GM12878 (cell line): Measurements from ENCODE around the gene LRCH4. TPM values are rescaled to one million over a fixed set of nuclear protein-coding genes. Genes with fewer than 3 reads are reported as not detected.

Experiments used
- ATAC-seq: fragments of 200-7000 bp; cut with Tn5 transposase; 3 replicates; pipeline ENCODE4 v1.9.1; 2020; ENCODE audit warnings: mild to moderate bottlenecking, moderate library complexity
- BruUV-seq: library from RNA; stranded (reverse); fragments of 400-500 nt; replicated peaks from 2 replicates; lab custom pipeline; 2021; lab: Mats Ljungman, UMichigan
- CTCF ChIA-PET: fragments of 300-600 bp; sonication (Branson Sonifier 250); formaldehyde crosslinking; extraction: SDS; loops from one replicate; lab custom pipeline; 2021; ENCODE audit warnings: inconsistent platforms; lab: Yijun Ruan, JAX
- POLR2A ChIA-PET: fragments of 350-600 bp; formaldehyde crosslinking; extraction: SDS; loops from one replicate; lab custom pipeline; 2021; ENCODE audit warnings: inconsistent platforms; lab: Charles Lee
- RAD21 ChIA-PET: fragments of 300-600 bp; sonication (Branson Sonifier 250); formaldehyde crosslinking; loops from one replicate; lab custom pipeline; 2023; ENCODE audit warnings: antibody characterized with exemption; ENCODE audit not compliant: unreplicated experiment; lab: Charles Lee
- SMC1A ChIA-PET: fragments of 300-600 bp; sonication (Branson Sonifier 250); formaldehyde crosslinking; loops from one replicate; lab custom pipeline; 2023; ENCODE audit not compliant: unreplicated experiment, uncharacterized antibody; lab: Charles Lee
- DNase-seq: peaks from one replicate; pipeline ENCODE4 v3.0.0-alpha.2; 2011; ENCODE audit warnings: low read depth, low spot score
- FAIRE-seq: peaks from 3 replicates; lab custom pipeline; 2011; peaks lifted over from hg19 to GRCh38; lab: Jason Lieb, UNC
- H2AFZ ChIP-seq: 2 replicates; pipeline ENCODE4 v1.6.0; 2011; ENCODE audit warnings: low read depth, low read length, control low read depth; ENCODE audit not compliant: control insufficient read depth
- H3K27ac ChIP-seq: 2 replicates; pipeline ENCODE4 v1.5.1; 2011; ENCODE audit warnings: control low read depth; ENCODE audit not compliant: control insufficient read depth, insufficient read depth
- H3K27me3 ChIP-seq, 2 experiments: replicated peaks in 1 of 2; 2 replicates each; pipeline versions ENCODE4 v1.6.0 to v1.6.1; 2011; ENCODE audit warnings: low read length in 1 of 2; ENCODE audit not compliant: control insufficient read depth in 2 of 2, insufficient read depth in 2 of 2
- H3K36me3 ChIP-seq, 2 experiments: 2 replicates each; pipeline ENCODE4 v1.5.1; 2011; ENCODE audit warnings: low read length in 1 of 2; ENCODE audit not compliant: control insufficient read depth in 2 of 2, insufficient read depth in 2 of 2
- H3K4me1 ChIP-seq: 2 replicates; pipeline ENCODE4 v1.6.1; 2011; ENCODE audit warnings: mild to moderate bottlenecking, low read length, moderate library complexity, mixed read lengths; ENCODE audit not compliant: control insufficient read depth, insufficient read depth
- H3K4me2 ChIP-seq: 2 replicates; pipeline ENCODE4 v1.6.0; 2011; ENCODE audit warnings: control low read depth; ENCODE audit not compliant: control insufficient read depth, insufficient read depth
- H3K4me3 ChIP-seq: fragments of 200-600 bp; sonication (generic); 2 replicates; pipeline ENCODE4 v1.5.1; 2016
- H3K79me2 ChIP-seq: 2 replicates; pipeline ENCODE4 v1.6.0; 2011; ENCODE audit warnings: low read length; ENCODE audit not compliant: control insufficient read depth, insufficient read depth
- H3K9ac ChIP-seq: 2 replicates; pipeline ENCODE4 v1.8.0; 2011; ENCODE audit warnings: low read length, control low read depth, mixed read lengths; ENCODE audit not compliant: control insufficient read depth, insufficient read depth
- H3K9me3 ChIP-seq: replicated peaks from 3 replicates; pipeline ENCODE4 v1.5.1; 2011; ENCODE audit warnings: mild to moderate bottlenecking, low read length; ENCODE audit not compliant: control insufficient read depth, insufficient read depth
- H4K20me1 ChIP-seq: 2 replicates; pipeline ENCODE4 v1.6.0; 2011; ENCODE audit not compliant: control insufficient read depth, insufficient read depth
- CHD2 ChIP-seq: IDR thresholded peaks from 2 replicates; pipeline ENCODE4 v1.6.1; 2011; ENCODE audit warnings: low read depth, low read length, improper control_type of control experiment, borderline replicate concordance
- WGBS: methylation state at CpG from one replicate; pipeline ENCODE4 v1.1.6; 2016; ENCODE audit warnings: low lambda C conversion rate; ENCODE audit not compliant: insufficient replicate concordance, insufficient coverage; ENCODE audit errors: missing lambda C conversion rate; 5-methylcytosine and 5-hydroxymethylcytosine counted together
- in situ Hi-C: fragments of 300-500 bp; cut with MboI; formaldehyde crosslinking; loops from 9 replicates; pipeline ENCODE4 v1.14.3; 2018; ENCODE audit warnings: mixed read lengths
- intact Hi-C: fragments of 100-400 bp; cut with micrococcal nuclease; formaldehyde crosslinking; loops from one replicate; pipeline ENCODE4 v1.14.2; 2022; ENCODE audit not compliant: unreplicated experiment
- polyA plus RNA-seq, 11 experiments: library from polyadenylated mRNA; depleted of rRNA in 4 of 11; unstranded in 6 of 11; stranded (reverse) in 5 of 11; fragments of >200 nt; fragmentation: Nextera tagmentation in 4 of 11; fragmentation: Illumina TruSeq in 1 of 11; extraction: Ambion mirVana in 4 of 11; extraction: Trizol in 1 of 11; gene quantifications; 1 replicate in 1 of 11; 2 replicates in 10 of 11; pipeline versions ENCODE4 v1.2.1 to v1.2.3, GENCODE V29; 2011 to 2016; ENCODE audit warnings: inconsistent platforms in 2 of 11, missing spikeins in 2 of 11, low read depth in 1 of 11
- total RNA-seq, 4 experiments: library from RNA; depleted of rRNA in 3 of 4; stranded (reverse); fragments of >200 nt in 3 of 4; fragmentation: Illumina TruSeq in 1 of 4; extraction: Trizol in 1 of 4; gene quantifications; 2 replicates each; pipeline versions ENCODE4 v1.2.1 to v1.2.3, GENCODE V29; 2013 to 2021
- TF ChIP-seq, protein P1 (sequence below): IDR thresholded peaks from 2 replicates; pipeline ENCODE4 v1.6.1; 2011; ENCODE audit warnings: borderline replicate concordance, low read depth, mild to moderate bottlenecking, moderate library complexity, mixed read lengths, low read length; ENCODE audit not compliant: insufficient read depth; ENCODE audit errors: extremely low read length

Gene LRCH4
- total and polyA plus RNA-seq, 10 of the 15 experiments (the other 5 are each of a cell fraction or from before 2014, with no cell fraction given), result 0.58 to 96.7 (median 28.4) TPM

DNA sequence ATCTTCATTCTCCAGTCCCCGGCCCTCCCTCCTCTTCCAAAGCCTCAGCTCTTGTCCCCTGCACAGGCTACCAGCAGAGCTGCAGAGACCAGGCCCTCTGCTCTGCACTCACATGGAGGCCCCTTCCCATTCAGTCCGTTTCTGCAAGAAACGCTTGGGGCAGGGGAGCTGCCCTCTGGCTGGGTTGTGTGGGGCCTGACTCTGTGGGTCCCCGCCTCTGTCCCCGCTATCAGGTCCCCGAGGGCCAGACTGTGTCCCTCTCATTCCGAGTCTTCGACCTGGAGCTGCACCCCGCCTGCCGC lies 17.7 kb upstream of the LRCH4 start:
- Histone ChIP-seq H3K4me1 (peaks cover 10% of the 10 kb centered on the region), H3K9me3 (no peaks in the 10 kb centered on the region), H3K4me3 (no peak overlapping the region; the same call in 1 of the 2 replicates), H4K20me1 (no peaks in the 10 kb centered on the region), H2AFZ (peak overlapping the region; percentile 92), H3K27me3 (peaks cover 2 to 5% of the 10 kb centered on the region in 2 experiments; a peak in 2 of 4 replicates), H3K27ac (no peak overlapping the region), H3K4me2 (peak overlapping the region; percentile 99), H3K9ac (peak overlapping the region; percentile 40; the same call in 1 of the 2 replicates), H3K36me3 (no peaks in the 10 kb centered on the region), H3K79me2 (no peaks in the 10 kb centered on the region)
- CTCF ChIA-PET, result interaction anchor here (1.7 to 2.2 kb wide), 2 partner anchors 9 to 15 kb away, joined by 4 to 6 read pairs; partner anchors contain the start of gene MOSPD3
- POLR2A ChIA-PET, result interaction anchor here (0.6 to 1.1 kb wide), 4 partner anchors 9 to 108 kb away, joined by 3 to 4 read pairs (median 4); partner anchors contain the start of gene MOSPD3
- ATAC-seq (no peak; the same call in none of the 3 replicates), DNase-seq (no peak), FAIRE-seq (no peak)
- SMC1A ChIA-PET, result interaction anchor here (1.3 kb wide), 1 partner anchor 18 kb away, joined by 6 read pairs; the partner anchor contains the start of genes FBXO24 and LRCH4
- TF ChIP-seq CHD2, result 0 out of 2 replicates have a peak, but pooled peaks have one; percentile 34
- TF ChIP-seq, protein P1, sequence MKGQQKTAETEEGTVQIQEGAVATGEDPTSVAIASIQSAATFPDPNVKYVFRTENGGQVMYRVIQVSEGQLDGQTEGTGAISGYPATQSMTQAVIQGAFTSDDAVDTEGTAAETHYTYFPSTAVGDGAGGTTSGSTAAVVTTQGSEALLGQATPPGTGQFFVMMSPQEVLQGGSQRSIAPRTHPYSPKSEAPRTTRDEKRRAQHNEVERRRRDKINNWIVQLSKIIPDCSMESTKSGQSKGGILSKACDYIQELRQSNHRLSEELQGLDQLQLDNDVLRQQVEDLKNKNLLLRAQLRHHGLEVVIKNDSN, result no peak
- intact Hi-C loops, result no loop called here
- RAD21 ChIA-PET, result interaction anchor here (0.6 to 1.4 kb wide), 3 partner anchors 18 to 104 kb away, joined by 3 to 4 read pairs (median 3); partner anchors contain the start of genes FBXO24 and LRCH4
- 17% methylated on average over 10 of the region's 10 CpGs for WGBS
- no TSS peak for BruUV-seq
- in situ Hi-C loops, result no loop called here
